OCI-LY7 (cell line): ENCODE results near the gene ALPG.

Experiments
- CTCF ChIP-seq: fragments of 200-600 bp; sonication (generic); conservative IDR thresholded peaks from 2 replicates; pipeline ENCODE4 v1.5.1; 2014; ENCODE audit warnings: mild to moderate bottlenecking, antibody characterized with exemption, low read length, moderate library complexity, mixed read lengths
- EZH2phosphoT487 ChIP-seq: fragments of 200-600 bp; sonication (generic); IDR thresholded peaks from 2 replicates; pipeline ENCODE4 v1.6.1; 2018; ENCODE audit warnings: low read depth, borderline replicate concordance, mild to moderate bottlenecking, mixed run types, antibody characterized with exemption, low read length, moderate library complexity, mixed read lengths

- no peak for TF ChIP-seq CTCF
- no peak for TF ChIP-seq EZH2phosphoT487
These were observed 20.8 kb upstream of the ALPG start for GRCh38 chr2:232385660-232386489.
